Tibial nerve (tissue), 4 donors: ENCODE results near the gene FHL3. TPM values are rescaled to one million over a fixed set of nuclear protein-coding genes. Genes with fewer than 3 reads are reported as not detected.

Source experiments
- DNase-seq, 2 donors: peaks; one replicate each; pipeline ENCODE4 v3.0.0-alpha.2; 2019; ENCODE audit warnings: low spot score in 2 of 2
- H3K27ac ChIP-seq, 4 donors: fragments of 200-600 bp; sonication (generic) in 3 of 4; one replicate each; pipeline ENCODE4 v1.5.1; 2017 to 2019; ENCODE audit warnings: mild to moderate bottlenecking in 1 of 4
- H3K27me3 ChIP-seq, 2 donors: fragments of 200-600 bp; sonication (generic) in 1 of 2; one replicate each; pipeline versions ENCODE4 v1.5.1 to v1.6.0; 2017 to 2019
- H3K36me3 ChIP-seq, 3 donors: fragments of 200-600 bp; sonication (generic); one replicate each; pipeline ENCODE4 v1.5.1; 2018 to 2019
- H3K4me1 ChIP-seq, 4 donors: fragments of 200-600 bp; sonication (generic) in 3 of 4; one replicate each; pipeline ENCODE4 v1.5.1; 2017 to 2019
- H3K4me3 ChIP-seq, 4 donors: fragments of 200-600 bp; sonication (generic) in 3 of 4; one replicate each; pipeline ENCODE4 v1.5.1; 2017 to 2019; ENCODE audit warnings: mild to moderate bottlenecking in 1 of 4, moderate library complexity in 1 of 4
- H3K9me3 ChIP-seq, 4 donors: fragments of 200-600 bp; sonication (generic) in 3 of 4; one replicate each; pipeline ENCODE4 v1.5.1; 2017 to 2019
- CTCF ChIP-seq, 5 experiments: fragments of 200-600 bp in 3 of 5; fragments of 450-650 bp in 2 of 5; sonication (generic) in 3 of 5; IDR thresholded peaks; one replicate each; pipeline ENCODE4 v1.5.1; 2016 to 2019; ENCODE audit warnings: antibody characterized with exemption in 5 of 5, mild to moderate bottlenecking in 3 of 5, moderate library complexity in 2 of 5
- EP300 ChIP-seq, 2 donors: sonication (generic); formaldehyde crosslinking; IDR thresholded peaks; one replicate each; pipeline ENCODE4 v1.6.1; 2017; ENCODE audit warnings: antibody characterized with exemption in 2 of 2, mild to moderate bottlenecking in 1 of 2
- POLR2A ChIP-seq, 2 donors: fragments of 450-650 bp; IDR thresholded peaks; one replicate each; pipeline ENCODE4 v1.6.1; 2017; ENCODE audit warnings: antibody characterized with exemption in 2 of 2, mild to moderate bottlenecking in 2 of 2, moderate library complexity in 2 of 2
- WGBS, 2 donors: methylation state at CpG; one replicate each; pipeline ENCODE4 v1.1.5; 2018; 5-methylcytosine and 5-hydroxymethylcytosine counted together
- total RNA-seq, 4 donors: library from RNA; depleted of rRNA; stranded (reverse); fragments of >200 nt; gene quantifications; one replicate each; pipeline ENCODE4 v1.1.0, GENCODE V29; 2016

FHL3 gene
- total RNA-seq, 4 donors from 2014 or later, result 25.1 to 32.7 (median 26.6) TPM

- no peaks in the 10 kb centered on the region for H3K27me3 ChIP-seq
- H3K9me3 ChIP-seq, result no peaks in the 10 kb centered on the region
- WGBS, 2 donors, result 72 to 89% methylated on average over 3 of the region's 3 CpGs
- H3K36me3 ChIP-seq, result peaks cover 0 to 47% (median 28%) of the 10 kb centered on the region in 3 donors
- H3K27ac ChIP-seq, result no peak overlapping the region
- H3K4me1 ChIP-seq, result no peaks in the 10 kb centered on the region
- no peak for DNase-seq
- no peak overlapping the region for H3K4me3 ChIP-seq
- no peak for TF ChIP-seq EP300 (IDR thresholded peaks at IDR 0.05)
- no peak for TF ChIP-seq CTCF (IDR thresholded peaks at IDR 0.05)
- no peak for TF ChIP-seq POLR2A (IDR thresholded peaks at IDR 0.05)
These were observed 49.6 kb downstream of the FHL3 start for GRCh38 chr1:37955685-37956084.

- H3K27me3 ChIP-seq, result no peaks in the 10 kb centered on the region
- no peak for DNase-seq
- no peaks in the 10 kb centered on the region for H3K4me1 ChIP-seq
- 53 to 60% methylated on average over 3 of the region's 3 CpGs for WGBS, 2 donors
- H3K9me3 ChIP-seq, result no peaks in the 10 kb centered on the region
- no peak overlapping the region for H3K27ac ChIP-seq
- H3K4me3 ChIP-seq, result no peak overlapping the region
- no peak for TF ChIP-seq POLR2A (IDR thresholded peaks at IDR 0.05)
- peaks cover 0 to 35% (median 21%) of the 10 kb centered on the region in 3 donors for H3K36me3 ChIP-seq
These were observed 50.9 kb downstream of the FHL3 start for GRCh38 chr1:37954316-37954971.

- Histone ChIP-seq H3K9me3 (no peaks in the 10 kb centered on the region), H3K27ac (no peak overlapping the region), H3K36me3 (peaks cover 0 to 18% (median 5%) of the 10 kb centered on the region in 3 donors), H3K27me3 (no peaks in the 10 kb centered on the region), H3K4me3 (no peak overlapping the region), H3K4me1 (no peaks in the 10 kb centered on the region)
- WGBS, 2 donors, result 77 to 85% methylated on average over 3 of the region's 3 CpGs
- no peak for DNase-seq
- TF ChIP-seq POLR2A (IDR thresholded peaks at IDR 0.05), result no peak
- no peak for TF ChIP-seq CTCF (IDR thresholded peaks at IDR 0.05)
- no peak for TF ChIP-seq EP300 (IDR thresholded peaks at IDR 0.05)
These were observed 52.6 kb downstream of the FHL3 start for GRCh38 chr1:37952738-37953137.

GRCh38 chr1:37951783-37952624 lies 53.3 kb downstream of the FHL3 start:
- no peak overlapping the region for H3K27ac ChIP-seq
- no peak overlapping the region for H3K4me3 ChIP-seq
- no peaks in the 10 kb centered on the region for H3K9me3 ChIP-seq
- 81 to 85% methylated on average over 4 of the region's 4 CpGs for WGBS, 2 donors
- DNase-seq, result no peak
- H3K4me1 ChIP-seq, result peaks cover 0 to 7% (median 3%) of the 10 kb centered on the region in 4 donors
- TF ChIP-seq CTCF (IDR thresholded peaks at IDR 0.05) (no peak), EP300 (IDR thresholded peaks at IDR 0.05) (no peak), POLR2A (IDR thresholded peaks at IDR 0.05) (no peak)
- H3K27me3 ChIP-seq, result no peaks in the 10 kb centered on the region
- peaks cover 0 to 10% (median 0%) of the 10 kb centered on the region in 3 donors for H3K36me3 ChIP-seq

- WGBS, 2 donors, result 79 to 85% methylated on average over 8 to 10 of the region's 11 CpGs
- peaks cover 0 to 2% (median 0%) of the 10 kb centered on the region in 3 donors for H3K36me3 ChIP-seq
- H3K4me3 ChIP-seq, result no peak overlapping the region
- TF ChIP-seq POLR2A (IDR thresholded peaks at IDR 0.05) (no peak), EP300 (IDR thresholded peaks at IDR 0.05) (no peak), CTCF (IDR thresholded peaks at IDR 0.05) (no peak)
- DNase-seq, result no peak
- H3K27ac ChIP-seq, result no peak overlapping the region
- H3K27me3 ChIP-seq, result no peaks in the 10 kb centered on the region
- H3K9me3 ChIP-seq, result no peaks in the 10 kb centered on the region
- H3K4me1 ChIP-seq, result peaks cover 0 to 7% (median 3%) of the 10 kb centered on the region in 4 donors
These were observed 54.1 kb downstream of the FHL3 start for GRCh38 chr1:37951041-37951782.
